Skin epidermis (tissue), 12 donors: ENCODE measurements around the gene FOXL2.

ENCODE experiments used
- H3K27ac ChIP-seq, 21 experiments: fragments of 200-600 bp; sonication (generic) in 11 of 21; one replicate each; pipeline ENCODE4 v1.5.0; 2020; ENCODE audit warnings: mild to moderate bottlenecking in 3 of 21, inconsistent platforms in 2 of 21, moderate library complexity in 2 of 21
- H3K4me3 ChIP-seq, 7 experiments: fragments of 200-600 bp; sonication (generic) in 2 of 7; one replicate each; pipeline ENCODE4 v1.5.0; 2020; ENCODE audit warnings: inconsistent platforms in 2 of 7, mild to moderate bottlenecking in 2 of 7, moderate library complexity in 1 of 7

The FOXL2 gene

GRCh38 chr3:138907539-138907938 is 39.4 kb downstream of the FOXL2 start:
- Histone ChIP-seq H3K27ac (no peak overlapping the region), H3K4me3 (no peak overlapping the region)

- Histone ChIP-seq H3K27ac (peak overlapping the region in 1 of 21 experiments; percentile 55), H3K4me3 (no peak overlapping the region)
These were observed 44.8 kb downstream of the FOXL2 start for GRCh38 chr3:138902171-138902570.

GRCh38 chr3:138901567-138901966 is 45.4 kb downstream of the FOXL2 start:
- Histone ChIP-seq H3K4me3 (no peak overlapping the region), H3K27ac (peak overlapping the region in 1 of 21 experiments; percentile 55)

GRCh38 chr3:138899351-138899991 is 47.5 kb downstream of the FOXL2 start:
- Histone ChIP-seq H3K27ac (peak overlapping the region in 1 of 21 experiments; percentile 68), H3K4me3 (no peak overlapping the region)

- Histone ChIP-seq H3K4me3 (no peak overlapping the region), H3K27ac (peak overlapping the region in 1 of 21 experiments; percentile 68)
These were observed 48.2 kb downstream of the FOXL2 start for GRCh38 chr3:138898708-138899107.

GRCh38 chr3:138898301-138898700 is 48.6 kb downstream of the FOXL2 start:
- H3K27ac ChIP-seq, result peak overlapping the region in 1 of 21 experiments; percentile 68
- no peak overlapping the region for H3K4me3 ChIP-seq
